Aorta (tissue), 5 donors: ENCODE data around the gene PAQR8. TPM values are rescaled to one million over a fixed set of nuclear protein-coding genes. Genes with fewer than 3 reads are reported as not detected.
A peak's percentile ranks its signal among the peaks of the same experiment; 100 is the strongest.

Experiments
- ATAC-seq: fragments of 200-7000 bp; cut with Tn5 transposase; one replicate; pipeline ENCODE4 v1.9.1; 2022; ENCODE audit warnings: moderate library complexity; ENCODE audit not compliant: low FRiP score
- DNase-seq, 2 donors: peaks; one replicate each; pipeline ENCODE4 v3.0.0-alpha.2; 2020
- H3K27ac ChIP-seq, 2 donors: one replicate each; pipeline ENCODE4 v1.5.1; 2013; ENCODE audit warnings: low read length in 2 of 2, mild to moderate bottlenecking in 2 of 2, moderate library complexity in 2 of 2, control low read depth in 1 of 2, inconsistent platforms in 1 of 2, low read depth in 1 of 2
- H3K27me3 ChIP-seq, 2 donors: one replicate each; pipeline ENCODE4 v1.6.1; 2013; ENCODE audit warnings: control low read depth in 1 of 2, low read length in 1 of 2, mild to moderate bottlenecking in 1 of 2, moderate library complexity in 1 of 2; ENCODE audit not compliant: insufficient read depth in 2 of 2, control insufficient read depth in 1 of 2
- H3K36me3 ChIP-seq, 2 donors: one replicate each; pipeline ENCODE4 v1.6.1; 2013; ENCODE audit warnings: control low read depth in 1 of 2, low read length in 1 of 2, mild to moderate bottlenecking in 1 of 2; ENCODE audit not compliant: insufficient read depth in 2 of 2, control insufficient read depth in 1 of 2
- H3K4me1 ChIP-seq, 2 donors: one replicate each; pipeline ENCODE4 v1.6.1; 2013; ENCODE audit warnings: low read length in 2 of 2, control low read depth in 1 of 2, mild to moderate bottlenecking in 1 of 2, moderate library complexity in 1 of 2; ENCODE audit not compliant: insufficient read depth in 2 of 2, control insufficient read depth in 1 of 2
- H3K4me3 ChIP-seq, 2 donors: one replicate each; pipeline ENCODE4 v1.5.1; 2013; ENCODE audit warnings: low read length in 2 of 2, control low read depth in 1 of 2, mild to moderate bottlenecking in 1 of 2
- H3K9me3 ChIP-seq: one replicate; pipeline ENCODE4 v1.6.1; 2013; ENCODE audit warnings: mild to moderate bottlenecking, low read length; ENCODE audit not compliant: control insufficient read depth
- WGBS, 2 donors: extraction: QIAGEN DNeasy Blood & Tissue Kit; methylation state at CpG; one replicate each; pipeline ENCODE4 v1.1.7; 2013; 5-methylcytosine and 5-hydroxymethylcytosine counted together
- intact Hi-C, 2 donors: fragments of 100-400 bp; cut with DNase I; formaldehyde crosslinking; loops; one replicate each; pipeline versions ENCODE4 v1.14.2 to v1.15.0; 2022
- polyA plus RNA-seq, 2 donors: library from polyadenylated mRNA; stranded (reverse); fragments of 200-250 nt; gene quantifications; one replicate each; pipeline ENCODE4 v1.2.3, GENCODE V29; 2013
- total RNA-seq, 2 donors: library from RNA; stranded (reverse); fragmentation: NEBNext Ultra II Directional; extraction: Animal tissue kit (Norgen Biotek cat#: 25700); gene quantifications; one replicate each; pipeline ENCODE4 v1.2.1, GENCODE V29; 2021
- donor health status: healthy with polysubstance abuse.
- donor health status: Bipolar disorder and iron deficiency.
- donor health status: DM: no; HTN: no; CAD: no.
- donor health status: DM: no; HTN: no; CAD: no.
- donor health status: DM: yes; HTN: yes; CAD: no.

Gene PAQR8
- total and polyA plus RNA-seq, 4 donors, result 1.7 to 6.5 (median 3.6) TPM

DNA sequence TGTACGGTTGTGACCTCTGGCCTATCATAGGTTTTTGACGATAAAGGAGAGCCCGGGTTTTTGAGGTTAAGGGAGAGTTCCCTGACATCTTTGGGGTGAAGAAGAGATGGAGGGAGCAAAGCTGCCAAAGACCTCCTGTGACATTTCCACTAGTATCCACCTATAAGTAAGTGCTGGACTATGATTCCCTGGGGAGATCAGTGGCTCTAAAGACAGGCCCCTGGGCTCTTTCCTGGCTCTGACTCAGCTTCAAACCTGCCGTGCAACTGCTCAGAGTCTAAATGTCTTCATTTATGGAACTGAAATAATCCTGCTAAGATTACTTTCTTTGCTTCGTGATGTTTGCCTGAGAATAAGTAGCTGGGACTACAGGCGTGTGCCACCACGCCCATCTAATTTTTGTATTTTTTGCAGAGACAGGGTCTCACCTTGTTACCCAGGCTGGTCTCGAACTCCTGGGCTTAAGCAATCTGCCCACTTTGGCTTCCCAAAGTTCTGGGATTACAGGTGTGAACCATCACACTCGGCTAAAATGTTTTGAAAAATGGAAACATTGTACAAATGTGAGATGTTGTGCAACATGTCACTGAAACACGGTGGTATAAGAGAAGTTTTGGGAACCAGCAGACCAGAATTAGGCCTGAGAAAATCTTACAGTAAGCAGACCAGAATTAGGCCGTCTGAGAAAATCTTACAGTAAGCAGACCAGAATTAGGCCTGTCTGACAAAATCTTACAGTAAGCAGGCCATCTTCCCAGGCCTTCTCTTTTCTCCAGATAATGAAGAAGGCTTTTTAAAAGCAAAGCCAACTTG is 1.1 kb upstream of the PAQR8 start:
- H3K27ac ChIP-seq, result no peak overlapping the region
- H3K4me3 ChIP-seq, result no peak overlapping the region
- intact Hi-C loops, result no loop called here
- no peaks in the 10 kb centered on the region for H3K36me3 ChIP-seq
- DNase-seq (no peak), ATAC-seq (no peak)
- H3K9me3 ChIP-seq, result no peaks in the 10 kb centered on the region
- H3K4me1 ChIP-seq, result no peaks in the 10 kb centered on the region
- no peaks in the 10 kb centered on the region for H3K27me3 ChIP-seq
- 85 to 87% methylated on average over 11 of the region's 11 CpGs for WGBS, 2 donors

DNA sequence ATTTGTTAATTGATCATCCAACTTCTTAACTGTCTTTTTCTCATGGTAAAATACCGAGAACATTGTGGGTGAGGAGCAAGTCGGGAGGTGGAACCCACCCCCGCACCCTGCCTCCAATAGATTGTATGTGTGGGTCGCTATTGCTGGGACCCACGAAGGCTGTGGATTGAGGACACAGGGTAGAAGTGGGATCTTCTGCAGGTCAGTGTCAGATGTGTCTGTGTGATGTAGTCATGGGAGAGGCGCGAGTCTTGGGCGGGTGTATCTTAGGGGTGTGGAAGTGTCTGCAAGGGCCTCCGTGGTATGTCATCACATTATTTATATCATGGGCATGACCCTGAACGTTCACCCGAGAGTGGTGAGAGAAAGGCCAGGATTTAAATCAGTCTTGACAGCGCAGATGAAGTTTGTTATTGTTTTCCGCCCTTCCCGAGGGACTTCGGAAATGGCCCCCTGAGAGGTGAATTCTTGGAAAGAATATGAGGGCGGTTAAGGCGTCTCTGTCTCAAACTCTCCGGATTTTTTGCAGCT is 472 bp upstream of the PAQR8 start:
- Histone ChIP-seq H3K4me1 (no peaks in the 10 kb centered on the region), H3K4me3 (peak overlapping the region; percentile 72 to 86), H3K27me3 (no peaks in the 10 kb centered on the region), H3K9me3 (no peaks in the 10 kb centered on the region), H3K36me3 (no peaks in the 10 kb centered on the region), H3K27ac (no peak overlapping the region)
- DNase-seq (peak in 1 of 2 donors; percentile 48), ATAC-seq (no peak)
- 25 to 28% methylated on average over 18 of the region's 18 CpGs for WGBS, 2 donors
- intact Hi-C loops, result no loop called here

DNA sequence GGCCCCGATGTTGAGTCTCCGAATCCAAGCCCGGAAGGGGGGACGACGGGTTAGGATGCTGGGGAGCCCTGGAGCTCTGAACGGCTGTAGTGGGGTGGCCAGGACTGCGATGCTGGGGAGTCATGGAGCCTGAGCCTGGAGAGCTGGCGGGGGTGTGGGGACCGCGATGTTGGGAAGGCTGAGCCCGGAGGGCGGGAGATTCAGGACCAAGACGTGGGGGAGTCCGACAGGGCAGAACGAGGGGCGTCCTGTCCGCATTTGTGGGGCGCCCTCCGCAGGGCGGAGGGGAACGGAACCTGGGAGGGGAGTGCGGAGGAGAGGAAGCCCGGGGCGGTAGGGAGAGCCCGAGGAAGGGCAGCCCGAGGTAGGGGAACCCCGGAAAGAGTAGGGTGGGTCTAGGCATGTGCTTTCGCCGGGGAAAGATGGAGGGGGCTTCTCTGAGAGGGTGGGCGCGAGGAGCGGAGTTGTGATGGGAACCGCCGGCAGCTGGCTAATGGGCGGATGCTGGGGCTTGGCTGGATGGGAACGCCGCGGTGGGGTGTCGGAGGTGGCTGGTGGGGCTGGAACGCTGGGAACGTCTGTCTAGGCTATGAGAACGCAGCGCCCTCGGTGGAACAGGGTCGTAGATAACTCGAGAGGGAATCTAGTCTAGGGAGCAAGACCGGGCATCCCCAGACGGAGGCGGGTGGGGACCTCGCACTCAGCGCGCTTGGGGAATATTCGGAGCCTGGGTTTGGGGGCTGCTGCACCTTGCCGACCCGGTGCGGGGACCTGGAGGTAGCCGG is 684 bp downstream of the PAQR8 start:
- H3K36me3 ChIP-seq, result no peaks in the 10 kb centered on the region
- peak overlapping the region; percentile 72 to 86 for H3K4me3 ChIP-seq
- 1% methylated on average over 57 of the region's 57 CpGs for WGBS, 2 donors
- H3K4me1 ChIP-seq, result no peaks in the 10 kb centered on the region
- no peak overlapping the region for H3K27ac ChIP-seq
- intact Hi-C loops, result loop anchor here in 1 of 2 donors (2.0 kb wide), 1 partner anchor 78 kb away; the partner anchor contains the start of gene MCM3
- no peaks in the 10 kb centered on the region for H3K9me3 ChIP-seq
- DNase-seq (peak; percentile 58 to 79), ATAC-seq (peak; percentile 62)
- no peaks in the 10 kb centered on the region for H3K27me3 ChIP-seq

DNA sequence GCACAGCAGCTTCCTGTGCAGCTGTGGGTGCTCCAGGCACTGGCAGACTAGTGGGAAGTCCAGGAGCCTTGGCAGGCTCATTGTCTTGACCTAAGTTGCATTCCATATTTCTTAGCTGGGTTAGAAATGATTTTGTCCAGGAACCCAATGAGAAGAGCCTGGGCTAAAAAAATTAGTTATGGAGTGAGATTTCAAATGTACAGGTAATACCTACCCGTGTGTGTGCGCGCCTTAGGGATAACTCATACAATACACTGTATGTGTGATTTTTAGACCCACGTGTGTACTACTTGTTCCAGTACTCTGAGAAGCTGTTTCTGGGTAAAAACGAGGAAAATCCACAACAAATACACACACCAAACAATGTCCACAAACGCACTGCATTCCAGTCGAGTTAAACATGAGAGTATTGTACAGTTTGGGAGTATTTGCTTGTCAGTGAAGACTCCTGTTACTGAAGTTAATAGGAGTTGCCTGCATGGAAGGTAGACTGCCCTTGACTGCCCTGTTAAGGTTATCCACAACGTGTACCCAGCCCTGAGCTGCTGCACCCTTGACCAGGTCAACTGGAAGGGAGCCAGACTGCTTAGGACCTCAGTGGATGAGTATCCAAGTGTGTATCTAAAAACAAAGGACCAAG is 1.4 kb downstream of the PAQR8 start:
- WGBS, 2 donors, result 72% methylated on average over 8 of the region's 8 CpGs
- Histone ChIP-seq H3K4me3 (no peak overlapping the region), H3K27ac (no peak overlapping the region), H3K4me1 (no peaks in the 10 kb centered on the region), H3K36me3 (no peaks in the 10 kb centered on the region), H3K9me3 (no peaks in the 10 kb centered on the region), H3K27me3 (no peaks in the 10 kb centered on the region)
- DNase-seq (no peak), ATAC-seq (no peak)
- intact Hi-C loops, result loop anchor here in 1 of 2 donors (2.0 kb wide), 1 partner anchor 79 kb away; the partner anchor contains the start of gene MCM3

DNA sequence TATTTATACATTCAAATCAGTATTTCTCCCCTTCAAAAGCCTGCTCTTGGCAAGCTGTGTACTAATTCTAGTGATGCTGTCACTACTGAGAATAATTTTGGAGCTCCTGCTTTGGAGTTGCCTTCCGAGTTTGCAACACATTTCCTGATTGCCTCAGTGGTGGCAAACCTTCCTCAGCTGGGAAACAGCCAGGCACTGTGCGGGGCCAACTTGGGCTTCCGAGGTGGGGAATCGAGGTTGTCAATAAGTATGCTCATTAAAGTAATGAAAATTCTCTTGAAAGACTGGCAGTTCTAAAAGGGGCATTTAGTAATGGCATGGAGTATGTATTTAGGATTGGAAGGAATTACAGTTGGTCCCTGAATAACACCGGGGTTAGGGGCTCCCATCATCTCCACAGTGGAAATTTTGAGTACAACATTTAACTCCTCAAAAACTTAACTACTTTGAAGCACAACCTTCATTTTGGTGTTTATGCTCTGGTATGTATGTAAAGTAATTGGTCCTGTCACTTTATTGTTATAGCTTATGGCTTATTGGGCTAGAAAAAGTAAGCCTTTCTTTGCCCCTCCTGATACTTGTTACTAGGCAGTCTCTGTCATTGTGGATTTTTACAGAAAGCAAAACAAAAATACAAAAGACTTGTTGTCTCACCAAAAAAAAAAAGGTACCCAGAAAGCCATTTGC is 2.7 kb downstream of the PAQR8 start:
- no peaks in the 10 kb centered on the region for H3K4me1 ChIP-seq
- H3K27ac ChIP-seq, result no peak overlapping the region
- 51 to 67% methylated on average over 5 of the region's 5 CpGs for WGBS, 2 donors
- intact Hi-C loops, result no loop called here
- H3K36me3 ChIP-seq, result no peaks in the 10 kb centered on the region
- DNase-seq, result no peak
- no peaks in the 10 kb centered on the region for H3K27me3 ChIP-seq
- no peaks in the 10 kb centered on the region for H3K9me3 ChIP-seq
- no peak for ATAC-seq
- H3K4me3 ChIP-seq, result no peak overlapping the region

DNA sequence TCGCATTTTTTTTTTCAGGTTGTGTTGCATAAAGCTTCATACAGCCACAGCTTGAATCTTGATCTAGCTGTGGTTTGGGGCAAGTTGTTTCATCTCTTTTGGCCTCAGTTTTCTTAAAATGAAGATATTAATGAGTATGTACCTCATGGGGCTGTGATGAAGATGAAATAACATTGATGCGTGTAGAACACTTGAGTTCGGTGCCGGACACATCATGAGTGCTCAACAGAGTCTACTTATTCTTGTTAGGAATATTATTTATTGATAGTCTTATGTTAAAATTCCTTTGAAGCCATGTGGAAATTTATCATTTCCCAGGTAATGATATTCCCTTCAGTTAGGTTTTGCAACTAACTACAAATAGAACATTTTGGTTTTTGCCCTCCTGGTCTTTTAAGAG is 3.4 kb downstream of the PAQR8 start:
- no peaks in the 10 kb centered on the region for H3K4me1 ChIP-seq
- WGBS, 2 donors, result 91 to 96% methylated on average over 4 of the region's 4 CpGs

DNA sequence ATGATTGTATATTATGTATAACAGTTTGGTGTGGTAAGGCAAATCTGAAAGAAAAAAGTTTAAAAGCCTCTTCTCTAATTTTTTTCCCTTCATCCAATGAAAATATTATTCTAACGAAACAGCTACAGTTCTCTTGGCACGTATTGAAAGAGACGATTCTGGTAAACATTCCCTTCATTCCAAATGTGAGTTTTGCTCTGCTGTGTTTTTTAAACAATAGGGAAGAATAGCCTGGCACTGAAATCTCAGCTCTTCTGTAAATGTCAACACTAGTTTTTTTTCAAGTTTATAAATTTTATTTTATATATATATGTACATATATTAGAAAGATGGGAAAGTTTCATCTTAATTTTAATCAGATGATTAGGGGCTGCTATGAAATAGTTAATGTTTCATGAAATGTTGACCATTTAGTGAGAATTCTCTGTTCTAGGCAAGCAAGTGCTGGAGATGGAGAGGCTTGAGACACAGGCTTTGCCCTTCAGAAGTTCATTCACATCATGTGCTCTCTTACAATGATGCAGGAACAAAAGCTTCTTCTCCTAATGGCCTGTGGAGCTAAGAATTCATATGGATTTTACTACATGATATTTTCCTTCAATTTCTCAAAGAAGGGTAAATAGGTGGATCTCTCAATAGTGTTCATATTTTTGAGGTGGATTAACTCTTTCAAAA is 4.1 kb downstream of the PAQR8 start:
- Histone ChIP-seq H3K4me1 (no peaks in the 10 kb centered on the region), H3K27ac (no peak overlapping the region)
- 17 to 20% methylated on average over 3 of the region's 3 CpGs for WGBS, 2 donors

More for the DNA sequence above, 3.4 kb downstream of the PAQR8 start:
- no peak overlapping the region for H3K4me3 ChIP-seq
- no peak for DNase-seq
- no peaks in the 10 kb centered on the region for H3K36me3 ChIP-seq
- ATAC-seq, result no peak
- no peak overlapping the region for H3K27ac ChIP-seq
- H3K27me3 ChIP-seq, result no peaks in the 10 kb centered on the region
- H3K9me3 ChIP-seq, result no peaks in the 10 kb centered on the region
- intact Hi-C loops, result no loop called here

DNA sequence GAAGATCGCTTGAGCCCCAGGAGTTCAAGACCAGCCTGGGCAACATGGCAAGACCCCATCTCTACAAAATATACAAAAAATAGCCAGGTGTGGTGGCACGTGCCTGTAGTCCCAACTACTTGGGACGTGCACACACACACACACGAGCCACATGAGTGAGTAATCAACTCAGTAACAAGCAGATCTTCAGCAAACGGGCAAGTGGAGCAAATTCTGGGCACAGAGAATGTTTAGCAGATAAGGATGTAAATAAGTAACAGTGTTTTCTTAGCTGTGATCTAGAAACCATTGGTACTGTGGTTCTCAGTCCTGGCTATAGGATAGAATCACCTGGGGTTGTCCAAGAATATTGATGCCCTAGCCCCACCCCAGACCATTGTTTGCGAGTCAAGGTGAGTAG is 6.1 kb downstream of the PAQR8 start:
- no peak for DNase-seq
- H3K4me1 ChIP-seq, result no peaks in the 10 kb centered on the region
- no peak for ATAC-seq
- intact Hi-C loops, result no loop called here
- WGBS, 2 donors, result 94 to 95% methylated on average over 6 of the region's 6 CpGs
- H3K9me3 ChIP-seq, result no peaks in the 10 kb centered on the region
- no peaks in the 10 kb centered on the region for H3K36me3 ChIP-seq
- H3K4me3 ChIP-seq, result no peak overlapping the region
- no peaks in the 10 kb centered on the region for H3K27me3 ChIP-seq
- no peak overlapping the region for H3K27ac ChIP-seq

More for the DNA sequence above, 4.1 kb downstream of the PAQR8 start:
- Histone ChIP-seq H3K36me3 (no peaks in the 10 kb centered on the region), H3K27me3 (no peaks in the 10 kb centered on the region), H3K4me3 (no peak overlapping the region), H3K9me3 (no peaks in the 10 kb centered on the region)
- intact Hi-C loops, result no loop called here
- no peak for DNase-seq
- ATAC-seq, result no peak
